Activated CD8-positive, alpha-beta memory T cell treated with anti-CD3 and anti-CD28 coated beads, Interleukin-2, amount 50 U/mL, for 48 hours (primary cell): ENCODE data around the gene HDGFL1.

ENCODE experiments used
- DNase-seq: peaks from one replicate; pipeline ENCODE4 v3.0.0-alpha.2; 2020

The HDGFL1 gene

GRCh38 chr6:22569281-22570184 lies at the start of gene HDGFL1:
TSS of gene HDGFL1 (plus strand) at chr6:22569566. CDS start at chr6:22569576, 10 bp downstream.
- DNase-seq = no peak

GRCh38 chr6:22521035-22521434 lies 48.3 kb upstream of the HDGFL1 start:
- DNase-seq = no peak

GRCh38 chr6:22526736-22527135 lies 42.6 kb upstream of the HDGFL1 start:
- DNase-seq = no peak

GRCh38 chr6:22529866-22530265 lies 39.5 kb upstream of the HDGFL1 start:
- no peak for DNase-seq

GRCh38 chr6:22530506-22530905 lies 38.9 kb upstream of the HDGFL1 start:
- DNase-seq = no peak

- no peak for DNase-seq
These were observed 33.2 kb upstream of the HDGFL1 start for GRCh38 chr6:22536122-22536521.

- no peak for DNase-seq
These were observed 24.9 kb upstream of the HDGFL1 start for GRCh38 chr6:22544476-22544875.

- DNase-seq = no peak
These were observed 24.3 kb upstream of the HDGFL1 start for GRCh38 chr6:22545051-22545450.

- DNase-seq = no peak
These were observed 23.1 kb upstream of the HDGFL1 start for GRCh38 chr6:22546236-22546635.

GRCh38 chr6:22550971-22551670 lies 18.2 kb upstream of the HDGFL1 start:
- DNase-seq = no peak

GRCh38 chr6:22556266-22556665 lies 13.1 kb upstream of the HDGFL1 start:
- no peak for DNase-seq

- no peak for DNase-seq
These were observed 12.4 kb upstream of the HDGFL1 start for GRCh38 chr6:22557007-22557406.

- no peak for DNase-seq
These were observed 11.0 kb upstream of the HDGFL1 start for GRCh38 chr6:22558288-22558882.

- DNase-seq = no peak
These were observed 512 bp upstream of the HDGFL1 start for GRCh38 chr6:22568854-22569253.

- no peak for DNase-seq
These were observed 802 bp downstream of the HDGFL1 start for GRCh38 chr6:22570185-22570551.

GRCh38 chr6:22575190-22575589 lies 5.8 kb downstream of the HDGFL1 start:
- no peak for DNase-seq

GRCh38 chr6:22579439-22579838 lies 10.1 kb downstream of the HDGFL1 start:
- DNase-seq = no peak

- no peak for DNase-seq
These were observed 11.0 kb downstream of the HDGFL1 start for GRCh38 chr6:22580337-22580736.

GRCh38 chr6:22582417-22583205 lies 13.2 kb downstream of the HDGFL1 start:
- DNase-seq = no peak

GRCh38 chr6:22583230-22583629 lies 13.9 kb downstream of the HDGFL1 start:
- DNase-seq = no peak

GRCh38 chr6:22583927-22584326 lies 14.6 kb downstream of the HDGFL1 start:
- DNase-seq = no peak

GRCh38 chr6:22589118-22589517 lies 19.8 kb downstream of the HDGFL1 start:
- no peak for DNase-seq

- no peak for DNase-seq
These were observed 21.1 kb downstream of the HDGFL1 start for GRCh38 chr6:22590423-22590822.
